DMS79 treated with DMSO at 0.1 percent for 48 hours (cell line): ENCODE data around the gene FDXR.

Experiments
- DNase-seq: peaks from one replicate; lab custom pipeline; 2025; lab: John Stamatoyannopoulos, UW

FDXR gene

DNA sequence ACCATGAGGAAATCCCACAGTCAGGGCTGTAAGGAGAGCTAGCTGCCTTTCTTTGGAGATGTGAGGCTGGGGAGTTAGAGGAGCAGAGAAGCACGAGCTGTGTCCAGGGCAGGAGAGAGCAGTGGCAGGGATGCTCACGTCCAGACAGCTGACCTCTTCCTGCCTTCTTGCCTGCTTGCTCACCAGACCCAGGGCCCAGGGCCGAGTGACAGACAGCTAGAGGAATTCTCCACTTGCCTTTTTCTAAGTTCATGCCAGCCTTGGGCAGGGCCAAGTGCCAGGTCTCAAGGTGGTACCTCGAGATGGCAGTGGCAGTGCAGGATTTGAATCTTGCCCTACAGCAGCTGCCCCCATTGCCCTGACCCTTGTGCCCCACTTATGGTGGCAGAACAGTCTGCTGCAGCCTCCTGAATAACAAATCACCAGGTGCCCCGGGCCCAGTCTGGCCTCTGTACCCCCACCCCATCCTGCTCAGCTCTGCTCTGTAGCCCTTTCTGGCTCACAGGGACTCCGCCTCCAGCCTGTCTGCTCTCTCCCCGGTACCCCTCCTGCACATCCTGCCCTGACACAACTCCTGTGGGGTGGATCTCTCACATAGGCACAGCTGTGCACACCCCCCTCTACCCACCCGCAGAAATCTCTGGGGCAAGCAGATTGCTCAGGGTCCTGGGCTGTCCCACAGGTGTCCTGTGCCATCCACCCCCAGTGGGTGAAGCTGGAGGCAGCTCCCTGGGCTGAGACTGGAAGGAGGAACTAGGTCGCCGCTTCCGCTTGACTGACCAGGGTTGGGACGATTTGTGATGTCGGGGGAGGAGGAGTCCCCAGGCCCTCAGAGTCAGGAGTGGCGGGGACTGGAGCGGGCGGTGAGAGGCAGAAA, 39.1 kb downstream of the FDXR start:
- no peak for DNase-seq

DNA sequence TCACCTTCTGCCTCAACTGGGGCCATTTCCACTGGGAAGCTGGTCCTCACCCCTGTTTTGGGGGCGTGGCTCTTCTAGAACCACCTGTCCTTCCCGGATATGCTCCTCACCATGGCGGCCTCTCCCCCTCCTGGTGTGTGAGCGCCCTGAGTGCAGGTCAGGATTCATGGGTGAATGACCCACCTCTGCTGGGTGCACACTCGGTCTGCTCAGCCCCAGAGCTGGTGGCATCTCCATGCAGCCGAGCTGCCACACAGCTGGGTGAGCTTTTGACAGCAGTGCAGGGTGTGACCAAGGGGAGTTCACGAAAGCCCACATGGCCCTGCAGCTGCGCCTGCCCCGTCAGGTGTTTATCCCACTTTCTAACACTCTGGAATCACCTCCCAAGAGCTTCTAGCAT, 40.4 kb downstream of the FDXR start:
- no peak for DNase-seq

GRCh38 chr17:74831444-74832146, 41.2 kb downstream of the FDXR start:
- DNase-seq, result no peak

DNA sequence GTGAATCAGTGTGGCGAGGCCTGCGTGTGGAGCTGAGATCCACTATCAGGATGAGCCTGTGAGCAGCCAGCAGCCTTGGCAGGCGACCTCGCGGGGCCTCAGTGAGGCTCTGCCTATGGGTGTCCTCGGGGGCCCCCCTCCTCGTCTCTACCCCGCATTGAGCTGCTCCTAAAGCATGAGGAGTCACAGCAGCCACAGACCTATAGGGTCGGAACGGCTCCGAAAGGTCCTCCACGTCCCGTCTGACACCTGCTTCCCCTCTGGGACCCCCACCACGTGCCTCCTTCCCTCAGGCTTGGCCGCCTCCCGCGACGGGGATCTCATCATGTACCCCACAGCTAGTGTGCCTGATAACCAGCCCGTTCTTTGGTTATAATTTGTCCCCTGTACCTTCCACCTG, 41.9 kb downstream of the FDXR start:
- no peak for DNase-seq

DNA sequence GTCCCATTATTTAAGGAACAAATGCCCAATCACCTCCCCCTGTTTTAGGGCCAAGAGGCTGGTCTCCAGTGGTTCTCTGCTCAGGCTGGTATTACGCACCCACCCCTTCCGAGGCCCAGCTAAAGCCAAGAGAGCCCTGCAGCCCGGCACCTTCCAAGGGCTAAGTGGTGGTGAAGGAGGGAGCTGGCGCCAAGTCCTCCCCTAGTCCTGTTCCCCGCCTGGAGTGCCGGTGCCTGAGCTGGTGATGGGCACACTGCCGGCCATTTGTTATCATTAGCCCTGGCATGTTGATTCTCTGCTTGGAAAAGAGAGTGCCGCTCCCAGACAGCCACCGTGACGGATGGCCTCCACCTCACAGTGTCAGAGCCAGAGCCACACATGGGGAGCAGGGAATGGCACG, 45.0 kb downstream of the FDXR start:
- no peak for DNase-seq

DNA sequence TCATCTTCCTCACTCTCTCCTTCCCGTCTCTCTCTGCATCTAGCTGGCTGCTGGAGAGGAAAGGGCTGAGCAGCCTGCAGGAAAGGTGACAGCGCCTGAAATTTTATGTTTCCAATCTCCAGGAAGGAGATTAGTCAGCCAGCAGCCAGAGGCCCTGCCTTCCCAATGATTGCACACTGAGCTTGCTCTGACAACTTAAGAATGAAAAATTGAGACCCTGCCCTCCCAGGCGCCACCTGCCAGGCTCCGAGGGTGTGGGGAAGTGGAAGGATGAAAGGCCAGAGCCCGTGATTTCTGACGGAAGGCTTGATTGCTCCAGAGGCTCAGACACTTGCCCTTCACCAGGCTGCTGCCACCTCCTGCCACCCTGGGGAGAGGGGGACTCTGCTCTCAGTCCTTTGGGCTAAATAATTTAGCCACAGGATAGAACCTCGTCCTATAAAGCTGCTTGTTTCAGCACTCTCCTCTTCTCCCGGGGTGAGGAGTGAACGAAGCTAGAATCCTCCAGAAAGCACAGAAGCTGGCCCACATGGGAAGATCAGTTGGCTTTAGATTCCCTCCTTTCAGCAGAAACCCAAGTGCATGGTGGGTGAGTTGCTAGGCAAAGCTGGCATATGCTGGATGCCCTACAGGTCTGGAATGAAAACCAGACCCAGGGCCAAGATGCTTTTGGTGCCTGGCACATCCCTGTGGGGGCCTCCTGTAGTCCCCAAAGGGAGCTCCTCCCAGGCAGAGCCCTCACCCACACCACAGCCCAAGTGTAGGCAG, 46.7 kb downstream of the FDXR start:
- DNase-seq, result no peak

DNA sequence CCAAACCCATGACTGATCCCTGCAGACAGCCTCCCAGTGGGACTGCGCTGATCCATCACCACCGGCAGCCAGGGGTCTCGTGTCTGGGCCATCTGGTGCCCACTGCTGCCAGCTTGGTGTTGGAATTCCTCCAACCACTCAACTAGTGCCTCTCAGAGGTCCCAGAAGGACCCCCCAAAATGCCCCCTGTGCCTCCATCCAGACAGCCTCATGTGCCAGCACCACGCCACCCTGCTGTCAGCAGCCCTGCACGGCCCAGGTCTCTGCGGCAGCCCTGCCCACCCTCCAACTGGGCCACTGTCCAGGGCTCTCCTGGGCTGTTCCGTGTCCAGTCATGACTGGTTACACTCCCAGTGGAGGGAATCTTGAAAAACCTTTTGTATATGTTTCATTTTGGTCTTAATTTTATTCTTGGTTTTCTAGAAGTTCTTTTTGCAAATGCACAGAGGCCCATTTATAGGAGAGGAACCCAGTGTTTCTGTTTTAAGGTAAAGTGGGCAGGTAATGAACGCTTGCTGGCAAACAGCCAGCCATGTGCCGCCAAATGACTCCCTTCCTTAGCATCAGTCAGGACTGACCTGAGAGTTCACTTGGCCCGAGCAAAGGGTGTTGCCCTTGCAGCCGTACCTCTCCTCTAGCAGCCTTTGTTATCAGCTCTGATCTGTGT, 47.7 kb downstream of the FDXR start:
- DNase-seq, result peak; percentile 22

DNA sequence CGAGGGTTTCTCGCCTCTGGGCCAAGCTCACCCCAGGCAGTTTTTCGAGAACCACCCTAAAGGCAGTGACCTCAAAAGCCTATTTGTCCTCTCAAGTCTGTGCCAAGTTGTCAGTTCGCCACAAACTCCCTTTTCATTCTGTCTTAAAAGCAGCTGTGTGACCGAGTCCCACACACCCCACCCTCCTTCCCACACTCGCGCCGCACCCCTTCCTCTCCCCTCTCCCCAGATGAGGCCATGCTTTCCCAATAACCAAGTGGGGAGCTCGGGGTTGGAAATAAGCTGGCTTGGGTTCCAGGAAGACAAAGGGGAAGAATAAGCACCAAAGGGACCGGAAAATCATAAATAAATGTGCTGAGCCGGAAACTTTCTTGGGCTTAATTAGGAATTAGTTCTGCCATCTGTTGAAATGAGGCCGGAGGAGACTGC, 49.8 kb downstream of the FDXR start:
- peak; percentile 4 for DNase-seq

DNA sequence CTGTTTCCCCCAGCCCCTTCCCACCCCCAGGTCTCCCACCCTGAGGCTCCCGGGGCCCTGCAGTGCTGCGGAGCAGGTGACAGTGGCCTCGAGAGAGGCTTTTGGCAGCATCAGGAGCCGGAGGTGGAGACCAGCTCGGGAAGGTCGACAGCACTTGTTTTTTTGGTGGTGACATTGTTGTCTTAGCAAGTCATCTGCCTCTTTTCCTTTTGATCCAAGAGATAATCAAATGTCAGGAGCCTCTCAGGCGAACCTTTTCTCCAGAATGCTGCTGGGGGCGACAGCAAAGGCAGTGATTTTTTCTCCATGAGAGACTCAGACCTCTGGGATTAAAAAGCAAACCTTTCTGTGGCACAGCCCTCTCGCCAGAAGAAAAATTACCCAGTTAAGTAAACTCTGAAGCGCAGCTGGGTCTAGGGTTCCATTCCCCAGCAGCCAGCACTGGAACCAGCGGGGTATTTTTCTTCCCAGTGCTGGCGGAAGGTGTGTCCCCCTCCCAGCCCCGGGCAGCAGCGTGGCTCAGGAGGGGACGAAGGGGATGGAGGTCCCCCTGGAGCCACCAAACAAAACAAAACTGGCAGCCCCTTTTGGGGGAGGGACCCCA, 50.4 kb downstream of the FDXR start:
- no peak for DNase-seq

- DNase-seq, result no peak
Observed at GRCh38 chr17:74821655-74822334, 51.0 kb downstream of the FDXR start.

GRCh38 chr17:74819801-74820436, 52.9 kb downstream of the FDXR start:
- DNase-seq, result no peak

- peak; percentile 11 for DNase-seq
Observed at GRCh38 chr17:74818291-74818938, 54.4 kb downstream of the FDXR start.

DNA sequence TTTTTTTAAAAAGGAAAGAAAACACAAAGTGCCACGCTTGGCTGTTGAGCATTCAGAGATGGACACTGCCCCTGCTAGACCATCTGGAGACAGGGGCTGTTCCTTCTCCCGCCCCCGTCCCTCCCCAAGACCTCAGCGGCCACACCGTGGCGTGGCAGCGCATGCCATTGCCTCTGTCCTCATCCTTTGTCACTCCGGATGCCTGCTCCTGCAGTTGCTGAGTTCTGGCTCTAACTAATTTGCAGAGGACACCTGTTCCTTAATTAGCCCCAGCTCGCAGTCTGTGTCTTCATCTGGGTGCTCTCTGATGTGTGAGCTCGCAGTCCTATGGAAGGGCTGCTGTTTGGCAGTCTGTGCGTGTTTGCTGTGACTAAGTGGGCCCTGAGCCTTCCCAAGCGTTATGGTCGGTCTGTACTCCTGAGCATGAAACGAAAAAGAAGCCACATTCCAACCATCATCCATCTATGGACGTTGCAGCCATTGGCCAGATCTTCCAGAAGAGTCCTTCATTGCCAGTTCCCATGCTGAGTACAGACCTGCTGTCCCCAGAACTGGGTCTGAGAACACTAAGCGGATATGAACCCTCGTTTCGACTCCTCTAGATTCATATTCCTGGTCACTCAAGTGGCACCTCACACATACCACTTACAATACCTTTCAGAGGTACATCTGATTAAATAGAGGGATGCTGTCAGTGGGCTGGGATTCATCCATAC, 55.7 kb downstream of the FDXR start:
- no peak for DNase-seq

- DNase-seq, result peak; percentile 37
Observed at GRCh38 chr17:74815550-74816370, 57.0 kb downstream of the FDXR start.

DNA sequence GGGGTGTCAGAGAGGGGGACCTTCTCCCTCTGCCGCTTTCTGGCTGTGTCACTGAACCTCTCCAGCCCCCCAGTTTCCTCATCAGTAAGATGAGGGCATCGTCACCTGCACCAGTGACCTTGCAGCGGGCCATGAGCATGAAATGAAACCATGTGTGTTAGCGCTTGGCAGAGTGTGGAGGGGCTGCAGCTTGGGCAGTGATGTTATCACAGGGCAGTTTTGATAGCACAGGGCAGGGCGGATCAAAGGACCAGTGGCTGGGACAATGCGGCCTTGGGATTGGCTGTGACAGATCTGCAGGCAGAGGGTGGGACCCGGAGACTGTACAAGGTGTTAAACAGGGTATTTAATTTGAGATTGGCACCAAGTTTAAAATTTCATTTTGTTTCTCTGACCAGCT, 57.7 kb downstream of the FDXR start:
- DNase-seq, result no peak

DNA sequence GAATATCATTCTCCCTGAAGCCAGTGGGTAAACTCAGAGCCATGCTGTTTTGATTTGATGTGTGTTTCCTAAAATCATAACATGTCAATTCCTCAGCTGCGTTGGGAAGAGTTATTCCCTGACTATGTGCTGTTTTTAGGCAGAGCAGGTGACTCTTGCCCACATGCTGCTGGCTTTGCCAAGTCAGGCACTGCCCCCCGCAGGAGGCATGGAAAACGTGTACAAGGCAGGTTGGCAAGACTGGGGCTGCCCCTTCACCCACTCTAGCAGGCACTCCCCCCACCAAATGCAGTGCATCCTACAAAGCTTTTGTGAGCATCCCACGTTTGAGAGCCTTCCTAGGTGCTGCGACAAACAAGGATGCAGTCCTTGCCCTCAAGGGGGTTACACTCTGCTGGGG, 58.3 kb downstream of the FDXR start:
- no peak for DNase-seq
